HG03354 (cell line): ENCODE results near the gene FKBP9.
"Not testable (repeated sequence)": the region's sequence is repeated elsewhere in the genome, so short reads cannot be mapped to it uniquely, and the experiment has no call there.

Experiments
- ATAC-seq: cut with Tn5 transposase; IDR thresholded peaks from one replicate; pipeline ENCODE4 v1.9.1; 2021; ENCODE audit warnings: mild to moderate bottlenecking; ENCODE audit not compliant: unreplicated experiment, poor library complexity, severe bottlenecking

The FKBP9 gene, protein sequence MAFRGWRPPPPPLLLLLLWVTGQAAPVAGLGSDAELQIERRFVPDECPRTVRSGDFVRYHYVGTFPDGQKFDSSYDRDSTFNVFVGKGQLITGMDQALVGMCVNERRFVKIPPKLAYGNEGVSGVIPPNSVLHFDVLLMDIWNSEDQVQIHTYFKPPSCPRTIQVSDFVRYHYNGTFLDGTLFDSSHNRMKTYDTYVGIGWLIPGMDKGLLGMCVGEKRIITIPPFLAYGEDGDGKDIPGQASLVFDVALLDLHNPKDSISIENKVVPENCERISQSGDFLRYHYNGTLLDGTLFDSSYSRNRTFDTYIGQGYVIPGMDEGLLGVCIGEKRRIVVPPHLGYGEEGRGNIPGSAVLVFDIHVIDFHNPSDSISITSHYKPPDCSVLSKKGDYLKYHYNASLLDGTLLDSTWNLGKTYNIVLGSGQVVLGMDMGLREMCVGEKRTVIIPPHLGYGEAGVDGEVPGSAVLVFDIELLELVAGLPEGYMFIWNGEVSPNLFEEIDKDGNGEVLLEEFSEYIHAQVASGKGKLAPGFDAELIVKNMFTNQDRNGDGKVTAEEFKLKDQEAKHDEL

DNA sequence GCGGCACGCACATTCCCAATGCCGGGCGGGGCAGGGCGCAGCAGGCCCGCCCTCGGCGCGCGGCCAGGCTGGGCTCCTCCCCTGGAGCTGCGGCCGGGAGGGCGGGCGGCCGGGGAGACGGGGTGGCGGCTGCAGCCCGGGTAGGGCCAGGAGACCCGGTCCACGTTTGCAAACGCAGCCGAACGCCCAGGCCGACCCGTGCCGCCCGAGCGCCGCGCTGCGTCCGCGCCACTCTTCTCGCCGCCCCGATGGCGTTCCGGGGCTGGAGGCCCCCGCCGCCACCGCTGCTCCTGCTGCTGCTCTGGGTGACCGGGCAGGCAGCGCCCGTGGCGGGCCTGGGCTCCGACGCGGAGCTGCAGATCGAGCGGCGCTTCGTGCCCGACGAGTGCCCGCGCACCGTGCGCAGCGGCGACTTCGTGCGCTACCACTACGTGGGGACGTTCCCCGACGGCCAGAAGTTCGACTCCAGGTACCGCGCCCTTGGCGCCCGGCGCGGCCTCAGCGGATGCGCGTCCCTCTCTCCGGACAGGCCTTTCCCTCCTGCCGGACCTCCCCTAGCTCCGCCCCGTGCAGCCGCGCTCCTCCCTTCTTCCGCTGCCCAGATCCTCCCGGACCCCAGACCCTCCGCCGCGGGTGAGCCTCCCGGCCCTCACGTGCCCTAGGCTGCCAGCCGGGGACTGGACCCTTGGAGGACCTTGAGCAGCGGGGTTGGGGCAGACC is at the start of gene FKBP9:
Gene FKBP9, plus strand, starts transcription at position 115 of the 720 bp plus-strand sequence. Its CDS starts 134 bp downstream, at position 249.
- peak; percentile 86 for ATAC-seq

DNA sequence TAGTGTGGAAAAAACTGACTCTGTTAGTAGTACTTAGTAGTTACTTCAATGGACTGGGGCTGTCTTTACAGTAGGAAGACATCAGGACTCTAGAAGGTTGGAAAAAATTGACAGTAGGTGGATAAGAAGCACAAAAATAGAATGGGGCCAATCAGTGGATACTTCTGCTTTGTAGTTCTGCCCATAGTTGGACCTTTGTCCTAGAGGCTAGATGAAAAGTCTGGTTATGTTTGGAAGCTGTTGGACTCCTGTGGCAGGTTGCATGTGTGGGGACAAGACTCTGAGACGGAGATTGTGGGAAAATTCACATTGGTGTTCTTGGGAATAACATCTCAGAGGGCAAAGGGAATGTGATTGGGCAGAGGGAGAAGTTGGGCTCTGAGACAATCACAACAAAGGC is 47.0 kb upstream of the FKBP9 start:
- ATAC-seq: no peak

GRCh38 chr7:32914184-32914583 is 43.1 kb upstream of the FKBP9 start:
- no peak for ATAC-seq

GRCh38 chr7:32915041-32915536 is 42.2 kb upstream of the FKBP9 start:
- no peak for ATAC-seq

GRCh38 chr7:32916006-32916405 is 41.2 kb upstream of the FKBP9 start:
- no peak for ATAC-seq

DNA sequence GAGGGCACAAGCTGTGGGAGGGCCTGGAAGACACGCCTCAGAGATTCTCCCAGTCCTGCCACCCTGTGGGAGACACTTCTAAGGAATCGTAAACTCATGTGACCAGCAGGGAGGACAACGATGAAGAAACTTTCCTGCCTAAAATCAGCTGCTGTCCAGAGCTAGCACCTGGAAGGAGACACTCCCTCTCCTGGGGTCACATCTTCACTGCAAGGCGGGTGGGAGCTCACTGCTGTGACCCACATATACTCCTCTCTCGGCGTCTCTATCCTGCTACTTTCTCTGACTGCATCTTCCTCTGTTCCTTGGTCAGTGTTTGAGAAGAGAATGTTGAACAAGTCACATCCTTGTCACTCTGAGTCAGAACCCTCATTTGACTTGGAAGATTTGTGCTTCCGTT is 40.2 kb upstream of the FKBP9 start:
- not testable (repeated sequence) for ATAC-seq

DNA sequence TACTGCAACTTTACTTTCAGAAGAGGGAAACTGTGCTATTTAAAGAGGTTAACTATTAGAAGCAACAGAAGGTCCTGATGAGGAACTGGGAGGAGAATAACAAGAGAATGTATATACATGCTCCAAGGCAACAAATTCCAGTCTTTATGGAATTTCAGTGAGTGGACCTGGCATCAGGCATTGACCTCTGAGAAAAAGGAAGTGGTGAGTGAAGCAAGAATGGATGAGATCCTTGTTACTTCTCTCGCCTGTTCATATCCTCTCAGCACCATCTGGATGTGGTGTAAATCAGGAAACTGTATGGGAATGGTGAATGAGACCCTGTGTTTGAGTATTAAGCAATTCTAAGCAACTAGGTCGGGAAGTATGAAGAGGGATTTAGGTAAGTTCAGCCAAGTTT is 35.3 kb upstream of the FKBP9 start:
- ATAC-seq: no peak

DNA sequence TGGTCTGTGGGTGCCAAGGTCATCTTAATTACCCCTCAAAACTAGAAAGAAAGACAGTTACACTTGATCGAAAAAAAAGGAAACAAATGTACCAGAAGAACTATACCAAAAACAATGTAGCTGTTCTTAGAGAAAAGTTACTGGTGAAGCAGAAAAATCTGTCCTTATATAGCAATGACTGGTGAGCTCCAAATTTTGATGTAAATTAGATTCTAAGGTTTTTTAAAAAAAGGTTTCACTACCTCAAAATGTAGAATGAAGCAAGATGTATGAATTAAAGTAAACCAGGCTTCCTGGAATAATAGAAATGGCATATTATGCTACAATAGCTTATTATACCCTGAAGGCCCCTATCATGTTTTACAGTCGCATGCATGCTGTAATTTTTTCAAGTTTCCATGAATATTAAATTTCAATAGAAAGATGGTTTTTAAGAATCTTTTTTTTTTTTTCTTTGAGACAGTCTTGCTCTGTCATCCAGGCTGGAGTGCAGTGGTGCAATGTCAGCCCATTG is 28.4 kb upstream of the FKBP9 start:
- no peak for ATAC-seq

- ATAC-seq: no peak
These were observed 27.7 kb upstream of the FKBP9 start for GRCh38 chr7:32929430-32930143.

DNA sequence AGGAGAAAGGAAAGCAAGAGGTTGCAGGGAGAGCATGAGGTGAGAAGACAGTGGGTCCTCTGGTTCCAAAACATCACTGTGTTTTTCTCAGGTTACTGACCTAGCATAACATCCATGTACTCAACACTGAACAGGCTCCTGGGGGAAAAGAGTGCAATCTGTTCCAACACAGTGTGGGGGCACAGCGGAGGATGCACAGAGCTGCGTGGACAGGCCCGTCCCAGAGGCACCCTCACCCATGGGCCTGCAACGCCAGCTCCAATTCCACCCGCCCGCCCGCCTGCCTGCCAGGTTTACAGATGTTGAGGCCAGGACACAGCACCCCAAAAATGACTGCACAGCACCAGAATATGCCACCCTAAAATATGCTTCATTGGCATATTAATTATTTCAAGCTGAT is 26.9 kb upstream of the FKBP9 start:
- no peak for ATAC-seq

DNA sequence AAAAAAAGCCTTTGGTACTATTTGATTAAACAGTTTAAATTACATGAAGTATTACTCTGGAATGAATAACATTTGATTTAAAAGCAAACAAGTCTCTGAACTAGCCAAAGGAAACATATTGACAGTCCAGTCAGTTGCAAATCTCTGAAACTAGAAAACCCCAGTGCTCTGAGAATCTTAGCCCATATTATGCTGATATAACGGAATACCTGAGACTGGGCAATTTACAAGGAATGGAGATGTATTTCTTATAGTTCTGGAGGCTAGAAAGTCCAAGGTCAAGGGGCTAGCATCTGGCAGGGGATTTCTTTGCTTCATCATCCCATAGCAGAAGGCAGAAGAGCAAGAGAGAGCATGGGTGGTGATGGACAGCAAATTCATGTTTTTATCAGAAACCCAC is 21.7 kb upstream of the FKBP9 start:
- no peak for ATAC-seq

GRCh38 chr7:32936689-32937088 is 20.6 kb upstream of the FKBP9 start:
- no peak for ATAC-seq

- no peak for ATAC-seq
These were observed 19.7 kb upstream of the FKBP9 start for GRCh38 chr7:32937344-32938174.

DNA sequence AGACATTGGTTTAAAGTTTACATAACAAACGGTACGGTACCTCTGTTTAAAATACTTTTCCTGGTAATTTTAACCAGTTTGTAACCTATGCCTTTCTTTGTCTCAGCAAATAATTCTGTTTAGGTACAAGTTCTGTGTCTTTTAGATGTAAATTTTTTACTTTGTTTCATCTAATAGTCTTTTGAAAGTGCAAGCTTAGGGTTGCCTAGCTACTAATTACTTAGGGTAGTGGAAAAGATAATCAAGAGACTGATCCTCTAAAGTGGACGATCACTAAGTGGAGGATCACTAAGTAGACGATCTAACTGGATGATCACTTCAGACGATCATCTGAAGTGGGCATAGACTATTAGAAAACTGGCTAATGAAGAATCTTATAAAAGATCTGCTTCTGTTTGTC is 16.1 kb upstream of the FKBP9 start:
- no peak for ATAC-seq

GRCh38 chr7:32941681-32942414 is 15.4 kb upstream of the FKBP9 start:
- ATAC-seq: peak; percentile 45

DNA sequence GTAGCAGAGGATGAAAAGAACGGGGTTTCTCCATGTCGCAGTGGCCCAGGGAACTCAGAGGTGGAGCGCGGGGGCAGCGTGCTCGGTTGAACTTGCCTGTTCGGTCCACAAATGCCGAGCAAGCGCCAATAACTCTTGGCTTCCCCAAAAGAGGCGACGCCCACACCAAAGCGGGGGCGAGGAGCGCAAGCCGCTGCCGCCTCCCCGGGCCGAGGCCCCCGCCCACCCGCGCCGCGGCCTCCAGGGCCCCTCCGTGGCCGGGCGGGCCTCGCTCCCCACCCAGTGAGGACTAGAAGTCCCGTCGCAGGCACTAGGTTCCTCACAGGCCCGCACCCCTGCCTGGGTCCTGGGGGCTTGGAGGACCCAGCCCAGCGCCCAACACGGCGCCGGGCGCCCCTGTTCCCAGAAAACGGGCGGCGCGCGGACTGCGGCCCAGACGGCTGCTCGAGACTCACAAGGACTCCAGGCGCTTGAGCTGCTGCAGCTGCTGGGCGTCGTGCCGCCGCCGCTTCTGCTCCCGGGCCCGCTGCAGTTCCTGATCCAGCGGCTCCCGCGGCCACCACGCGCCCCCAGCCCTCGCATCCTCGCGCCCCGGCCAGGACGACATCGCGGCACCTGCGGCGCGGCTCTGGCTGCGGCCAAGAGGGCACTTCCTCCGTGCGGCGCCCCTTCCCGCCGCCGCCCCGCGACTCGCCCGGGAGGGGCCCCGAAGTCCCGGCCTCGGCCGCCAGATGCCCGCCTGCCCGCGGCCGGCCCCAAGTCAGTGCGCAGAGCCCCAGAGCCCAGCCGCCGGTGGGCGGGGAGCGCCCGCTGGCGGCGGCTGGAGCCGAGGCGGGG is 14.6 kb upstream of the FKBP9 start:
- ATAC-seq: peak; percentile 80

GRCh38 chr7:32943252-32944030 is 13.8 kb upstream of the FKBP9 start:
- ATAC-seq: no peak
